Transverse colon (tissue), 4 donors: ENCODE measurements around the gene EARS2.

Source experiments
- POLR2A ChIP-seq: fragments of 450-650 bp; IDR thresholded peaks from one replicate; pipeline ENCODE4 v1.6.1; 2016; ENCODE audit warnings: antibody characterized with exemption, mild to moderate bottlenecking, moderate library complexity
- POLR2AphosphoS5 ChIP-seq, 3 donors: sonication (generic); formaldehyde crosslinking; IDR thresholded peaks; one replicate each; pipeline ENCODE4 v1.6.1; 2016; ENCODE audit warnings: antibody characterized with exemption in 3 of 3
- TF ChIP-seq, protein P1 (sequence below), 5 experiments: fragments of 200-600 bp in 3 of 5; fragments of 450-650 bp in 2 of 5; sonication (generic) in 3 of 5; IDR thresholded peaks; 1 replicate in 2 of 5; 2 replicates in 3 of 5; pipeline ENCODE4 v1.5.1; 2016 to 2017; ENCODE audit warnings: antibody characterized with exemption in 5 of 5, inconsistent platforms in 3 of 5, mild to moderate bottlenecking in 2 of 5, moderate library complexity in 1 of 5

DNA sequence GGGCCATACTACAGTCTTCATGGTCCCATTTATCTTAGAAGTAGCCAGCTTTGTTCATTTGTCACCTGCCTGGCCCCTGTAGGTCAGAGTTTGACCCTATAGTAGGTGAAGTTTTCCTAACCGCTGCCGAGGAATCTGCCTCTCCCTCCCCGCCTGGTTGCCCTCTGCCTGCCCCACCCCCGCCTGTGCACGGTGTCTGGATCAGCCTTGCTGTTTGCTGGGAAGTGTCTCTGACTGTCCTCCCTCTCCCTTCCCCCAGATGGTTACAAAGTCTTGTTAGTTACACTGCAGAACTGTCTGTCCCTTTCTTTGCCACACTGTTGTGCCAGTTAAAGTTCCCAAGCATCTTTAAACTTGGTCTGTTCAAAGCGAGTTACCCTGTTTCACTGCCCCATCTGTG, 6.0 kb upstream of the EARS2 start:
- TF ChIP-seq POLR2A, result no peak
- TF ChIP-seq POLR2AphosphoS5 (IDR thresholded peaks at IDR 0.05), result no peak
- TF ChIP-seq, protein P1, sequence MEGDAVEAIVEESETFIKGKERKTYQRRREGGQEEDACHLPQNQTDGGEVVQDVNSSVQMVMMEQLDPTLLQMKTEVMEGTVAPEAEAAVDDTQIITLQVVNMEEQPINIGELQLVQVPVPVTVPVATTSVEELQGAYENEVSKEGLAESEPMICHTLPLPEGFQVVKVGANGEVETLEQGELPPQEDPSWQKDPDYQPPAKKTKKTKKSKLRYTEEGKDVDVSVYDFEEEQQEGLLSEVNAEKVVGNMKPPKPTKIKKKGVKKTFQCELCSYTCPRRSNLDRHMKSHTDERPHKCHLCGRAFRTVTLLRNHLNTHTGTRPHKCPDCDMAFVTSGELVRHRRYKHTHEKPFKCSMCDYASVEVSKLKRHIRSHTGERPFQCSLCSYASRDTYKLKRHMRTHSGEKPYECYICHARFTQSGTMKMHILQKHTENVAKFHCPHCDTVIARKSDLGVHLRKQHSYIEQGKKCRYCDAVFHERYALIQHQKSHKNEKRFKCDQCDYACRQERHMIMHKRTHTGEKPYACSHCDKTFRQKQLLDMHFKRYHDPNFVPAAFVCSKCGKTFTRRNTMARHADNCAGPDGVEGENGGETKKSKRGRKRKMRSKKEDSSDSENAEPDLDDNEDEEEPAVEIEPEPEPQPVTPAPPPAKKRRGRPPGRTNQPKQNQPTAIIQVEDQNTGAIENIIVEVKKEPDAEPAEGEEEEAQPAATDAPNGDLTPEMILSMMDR (IDR thresholded peaks at IDR 0.05), result no peak
